HuH-7.5 (cell line): Measurements from ENCODE around the gene GAL3ST2.
"Not testable (repeated sequence)": the region's sequence is repeated elsewhere in the genome, so short reads cannot be mapped to it uniquely, and the experiment has no call there.

Experiments
- DNase-seq: peaks from one replicate; pipeline ENCODE4 v3.0.0; 2011; ENCODE audit warnings: low spot score

GAL3ST2 gene

DNA sequence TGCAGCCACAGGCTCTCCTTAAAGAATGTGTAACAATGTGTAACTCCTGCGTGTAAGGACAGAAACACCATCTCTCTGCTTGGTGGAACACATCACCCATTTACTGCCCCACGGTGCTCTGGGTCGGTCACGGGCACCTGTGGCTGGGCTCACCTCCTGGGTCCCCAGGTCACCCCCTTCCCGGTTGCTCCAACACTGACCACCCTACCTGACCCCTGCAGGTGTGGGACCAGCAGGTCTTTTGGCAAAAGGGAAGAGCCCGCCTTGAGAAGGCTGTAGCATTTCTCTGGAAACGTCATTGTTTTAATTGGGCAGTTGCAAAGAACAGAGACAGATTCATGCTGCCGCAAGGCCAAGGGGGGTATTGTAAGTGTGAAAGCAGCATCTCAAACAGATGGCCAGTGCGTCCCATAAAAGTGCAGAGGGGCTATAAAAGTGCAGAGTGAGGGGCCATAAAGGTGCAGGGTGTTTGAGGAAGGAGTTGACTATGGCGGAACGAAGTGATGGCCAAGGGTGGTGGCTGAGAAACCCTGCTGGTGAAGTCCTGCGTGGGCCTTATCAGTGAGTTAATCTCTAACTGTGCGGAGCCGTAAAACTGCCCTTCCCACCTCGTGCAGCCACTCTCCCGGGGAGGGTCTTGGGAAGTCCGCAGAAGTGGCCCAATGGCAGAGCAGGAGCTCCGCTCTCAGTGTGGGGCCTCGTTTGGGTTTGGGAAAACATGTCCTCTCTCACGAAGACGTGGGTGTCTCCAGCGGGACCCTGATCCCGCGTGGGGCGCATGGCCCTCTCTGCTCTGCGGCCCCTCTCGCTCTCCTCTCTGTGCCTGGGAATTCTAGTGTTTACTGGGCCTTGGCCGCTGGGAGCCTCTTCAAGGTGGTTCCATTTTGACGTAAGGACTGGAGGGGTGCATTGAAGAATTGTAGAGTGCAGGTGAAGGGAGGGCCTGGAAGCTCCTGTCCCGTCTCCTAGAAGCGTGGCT, 18.7 kb downstream of the GAL3ST2 start:
- DNase-seq, result no peak

DNA sequence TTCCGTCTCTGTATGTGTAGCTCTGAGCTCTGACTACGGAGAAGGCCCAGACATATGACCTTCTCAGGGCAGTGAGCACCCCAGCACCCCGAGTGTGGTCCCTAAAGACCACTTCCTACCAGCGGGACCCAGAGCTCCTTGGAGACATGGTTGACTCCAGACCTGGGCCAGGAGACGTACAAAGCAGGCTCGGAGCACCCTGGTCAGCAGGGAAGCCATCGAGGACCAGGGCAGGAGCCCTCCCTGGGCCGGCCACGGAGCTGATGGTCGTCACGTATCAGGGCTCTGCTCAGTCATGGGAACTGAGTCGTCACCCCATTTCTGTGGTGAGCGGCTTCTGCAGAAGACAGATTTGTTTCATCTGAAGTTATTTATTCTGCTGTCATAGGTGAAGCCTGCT, 19.6 kb downstream of the GAL3ST2 start:
- DNase-seq, result no peak

DNA sequence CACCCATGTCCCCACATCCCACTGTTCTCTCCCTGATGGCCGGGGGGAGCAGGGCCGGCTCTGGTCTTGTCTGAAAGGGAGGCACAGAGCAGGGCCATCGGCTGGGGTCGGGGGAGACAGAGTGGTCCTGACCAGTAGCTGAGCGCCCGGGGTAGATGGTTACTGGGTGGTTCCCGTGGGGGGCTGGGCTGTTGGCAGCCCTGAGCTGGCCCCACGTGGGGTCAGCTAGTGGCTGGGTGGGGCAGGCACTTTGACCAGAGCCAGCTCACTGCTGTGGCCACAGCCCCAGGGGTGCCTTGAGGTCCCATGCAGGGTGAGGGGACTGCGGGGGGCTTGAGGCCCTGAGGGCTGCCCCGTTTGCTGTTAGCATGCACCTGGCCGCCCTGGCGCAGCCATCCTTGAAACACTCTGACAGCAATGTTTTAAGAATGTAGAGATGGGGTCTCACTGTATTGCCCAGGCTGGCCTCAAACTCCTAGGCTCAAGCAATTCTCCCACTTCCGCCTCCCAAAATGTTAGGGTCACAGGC, 20.1 kb downstream of the GAL3ST2 start:
- DNase-seq, result no peak

DNA sequence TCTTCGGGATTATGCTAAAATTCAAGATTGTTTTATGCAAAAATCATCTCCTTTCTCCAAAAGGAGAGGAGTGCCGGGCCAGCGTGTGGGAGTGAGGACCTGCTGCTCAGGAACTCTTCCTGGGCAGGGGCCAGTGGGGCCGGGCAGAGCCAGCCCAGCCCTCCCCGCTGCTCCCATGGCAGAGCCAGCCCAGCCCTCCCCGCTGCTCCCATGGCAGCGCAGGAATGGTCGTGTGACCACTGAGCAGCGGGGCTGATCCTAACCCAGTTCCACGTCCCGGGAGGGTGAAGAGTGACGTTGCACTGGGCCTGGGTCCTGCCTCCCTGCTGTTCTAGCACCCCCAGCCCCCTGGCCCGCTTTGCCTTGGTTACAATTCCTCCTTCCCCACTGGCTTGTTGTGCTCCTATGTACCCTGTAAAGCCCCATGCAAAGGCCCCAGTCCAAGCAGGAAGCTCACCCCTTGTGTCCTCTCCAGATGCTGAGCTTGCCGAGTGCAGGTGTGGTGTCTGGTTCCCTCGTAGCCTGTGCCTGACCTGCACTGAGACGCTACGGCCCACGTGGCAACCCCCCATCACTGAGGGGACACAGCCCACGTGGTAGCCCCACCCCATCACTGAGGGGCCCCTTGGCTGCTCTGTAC, 20.9 kb downstream of the GAL3ST2 start:
- DNase-seq, result no peak

DNA sequence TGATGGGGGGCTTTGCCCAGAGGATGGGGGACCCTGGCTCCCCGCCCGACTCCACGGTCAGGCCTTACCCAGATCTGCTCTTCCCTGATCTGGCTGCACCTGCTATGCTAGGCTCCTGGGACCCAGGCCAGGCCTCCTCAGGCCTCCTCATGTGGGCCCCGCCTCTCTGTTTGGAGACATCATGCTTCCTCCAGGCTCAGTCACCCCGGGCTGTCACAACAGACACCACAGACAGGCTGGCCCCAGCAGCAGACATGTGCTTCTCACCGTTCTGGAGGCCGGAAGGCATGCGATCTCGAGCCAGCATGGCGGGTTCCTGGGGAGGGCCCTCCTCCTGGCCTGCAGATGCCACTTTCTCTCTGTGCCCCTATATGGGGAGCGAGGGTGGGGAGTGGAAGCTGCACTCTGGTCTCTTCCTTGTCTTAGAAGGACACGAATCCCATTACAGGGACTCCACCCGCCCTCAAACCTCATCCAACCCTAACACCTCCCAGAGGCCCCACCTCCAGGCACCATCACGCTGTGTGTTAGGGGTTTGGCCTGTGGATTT, 21.5 kb downstream of the GAL3ST2 start:
- no peak for DNase-seq

DNA sequence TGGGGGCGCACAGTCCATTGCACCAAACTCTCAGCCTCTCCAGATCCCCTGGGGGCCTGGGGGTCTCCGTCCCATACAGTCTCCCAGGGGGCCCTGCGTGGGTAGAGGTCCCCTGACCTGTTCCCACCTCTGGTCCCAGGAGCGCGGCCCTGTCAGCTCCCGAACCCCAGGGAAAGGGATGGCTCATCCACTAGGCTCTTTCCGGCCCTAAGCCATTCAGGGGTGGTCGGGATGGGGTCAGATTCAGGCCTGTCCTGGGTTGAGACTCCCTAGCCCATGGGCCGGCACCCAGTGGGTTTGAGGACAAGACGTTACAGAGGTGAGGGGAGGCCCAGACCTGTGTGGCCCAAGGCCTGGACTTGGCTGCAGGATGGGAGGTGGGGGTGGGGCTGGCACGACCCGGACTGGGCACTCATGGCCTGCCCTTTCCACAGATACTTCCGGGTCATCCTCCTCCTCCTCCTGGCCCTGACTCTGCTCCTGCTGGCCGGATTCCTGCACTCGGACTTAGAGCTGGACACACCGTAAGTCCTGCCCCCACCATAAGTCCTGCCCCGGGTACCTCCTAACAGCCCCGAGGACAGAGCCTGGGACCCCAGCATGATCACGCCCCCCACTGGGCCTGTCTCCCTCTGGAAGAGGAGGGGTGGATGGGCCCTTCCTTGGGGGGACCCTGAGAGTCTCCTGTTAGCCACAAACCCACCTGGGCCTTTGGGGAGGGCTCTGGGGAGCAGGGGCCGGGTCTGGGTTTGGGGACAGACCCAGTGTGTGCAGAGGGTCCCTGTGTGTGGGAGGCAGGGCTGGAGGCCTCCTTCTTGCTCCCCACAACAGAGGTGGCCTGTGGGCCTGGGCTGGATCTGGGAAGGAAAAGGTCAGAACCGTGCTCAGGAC, 22.3 kb downstream of the GAL3ST2 start:
- DNase-seq, result peak; percentile 3

DNA sequence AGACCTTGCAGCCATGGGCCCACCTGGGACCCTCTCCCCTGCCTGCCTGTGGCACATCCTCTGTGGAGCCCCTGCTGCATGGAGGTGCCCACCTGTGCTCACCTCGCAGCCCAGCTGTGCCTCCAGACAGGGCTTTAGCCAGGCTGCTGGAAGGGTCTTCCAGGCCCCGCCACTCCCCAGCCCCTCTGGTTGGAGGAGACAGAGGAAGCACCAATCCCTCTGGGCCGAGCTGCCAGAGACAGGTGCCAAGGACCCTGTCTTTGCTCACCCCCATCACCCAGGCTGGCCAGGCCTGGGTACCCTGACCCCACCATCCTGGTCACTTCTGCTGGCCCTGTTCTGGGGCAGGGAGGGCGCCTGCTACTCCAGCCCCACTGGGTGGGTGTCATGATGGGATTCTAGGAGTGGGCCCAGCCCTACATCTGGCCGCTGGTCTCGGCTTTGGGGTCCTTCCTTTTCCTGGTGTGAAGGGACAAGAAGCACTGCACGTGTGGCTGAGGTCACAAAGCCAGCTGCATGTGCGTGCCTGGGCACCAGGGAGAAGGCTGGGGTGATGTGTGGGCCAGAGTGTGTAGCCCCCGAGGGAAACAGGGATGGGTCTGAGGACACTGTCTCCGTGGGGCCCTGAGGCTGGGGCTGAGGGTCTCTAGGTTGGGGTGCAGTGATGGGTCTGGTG, 23.0 kb downstream of the GAL3ST2 start:
- peak; percentile 5 for DNase-seq

DNA sequence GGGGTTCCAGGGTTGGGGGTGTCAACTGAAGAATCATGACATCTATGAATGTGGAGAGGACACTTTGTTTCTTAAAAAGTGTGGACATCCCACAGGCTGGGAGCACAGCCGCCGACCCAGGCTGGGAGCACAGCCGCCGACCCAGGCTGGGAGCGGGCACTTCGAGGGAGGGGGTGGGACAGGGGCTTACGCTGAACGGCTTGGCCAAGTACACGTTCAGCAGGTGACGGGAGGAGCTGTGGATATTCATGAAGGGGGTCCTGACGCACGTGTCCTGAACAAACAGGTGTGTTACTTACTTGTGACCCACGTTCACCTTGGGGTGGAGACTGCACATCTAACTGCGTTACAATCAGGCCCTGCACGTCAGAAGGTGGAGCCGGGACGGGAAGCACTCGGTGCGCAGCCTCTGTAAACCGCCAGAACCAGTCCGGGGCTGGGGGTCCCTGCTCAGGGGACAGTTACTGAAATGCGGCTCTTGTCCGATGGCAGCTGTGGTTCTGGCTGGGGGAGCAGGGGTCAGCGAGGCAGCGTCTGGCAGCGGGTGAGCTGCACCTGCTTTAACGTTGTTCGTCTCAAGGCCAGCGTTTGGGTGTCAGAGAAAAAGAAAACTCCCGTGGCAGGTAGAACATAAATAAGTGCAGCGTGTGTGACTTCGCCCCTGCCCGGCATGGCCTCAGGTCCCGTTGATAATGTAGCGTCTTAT, 23.7 kb downstream of the GAL3ST2 start:
- not testable (repeated sequence) for DNase-seq

DNA sequence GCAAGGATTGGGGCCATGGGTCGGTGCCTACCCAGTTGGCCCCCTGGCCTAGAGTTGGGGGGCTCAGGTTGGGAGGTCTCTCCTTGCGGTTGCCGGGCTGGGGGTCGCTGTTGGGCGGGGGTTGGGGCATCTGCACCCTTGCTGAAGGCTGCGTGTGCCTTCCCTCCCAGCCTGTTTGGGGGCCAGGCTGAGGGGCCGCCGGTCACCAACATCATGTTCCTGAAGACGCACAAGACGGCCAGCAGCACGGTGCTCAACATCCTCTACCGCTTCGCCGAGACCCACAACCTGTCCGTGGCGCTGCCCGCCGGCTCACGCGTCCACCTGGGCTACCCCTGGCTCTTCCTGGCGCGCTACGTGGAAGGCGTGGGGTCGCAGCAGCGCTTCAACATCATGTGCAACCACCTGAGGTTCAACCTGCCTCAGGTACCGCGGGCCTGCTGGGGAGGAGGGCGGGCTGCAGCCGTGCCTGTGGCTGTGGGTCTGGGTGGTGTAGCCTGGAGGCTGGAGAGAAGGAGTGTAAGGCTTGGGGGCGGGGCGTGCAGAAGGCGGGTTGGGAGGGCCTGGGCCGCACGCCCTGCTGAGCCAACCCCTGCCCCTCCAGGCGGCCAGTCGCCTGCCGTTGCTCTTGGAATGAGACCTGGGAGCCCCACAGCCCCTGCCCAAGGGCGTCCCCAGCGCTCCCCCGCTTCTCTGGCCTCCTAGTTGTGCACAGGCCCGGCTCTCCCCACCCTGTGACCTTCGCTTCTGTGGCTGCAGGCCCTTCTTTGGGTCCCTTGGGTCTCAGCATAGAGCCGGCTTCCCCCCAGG, 25.2 kb downstream of the GAL3ST2 start:
- DNase-seq, result no peak

DNA sequence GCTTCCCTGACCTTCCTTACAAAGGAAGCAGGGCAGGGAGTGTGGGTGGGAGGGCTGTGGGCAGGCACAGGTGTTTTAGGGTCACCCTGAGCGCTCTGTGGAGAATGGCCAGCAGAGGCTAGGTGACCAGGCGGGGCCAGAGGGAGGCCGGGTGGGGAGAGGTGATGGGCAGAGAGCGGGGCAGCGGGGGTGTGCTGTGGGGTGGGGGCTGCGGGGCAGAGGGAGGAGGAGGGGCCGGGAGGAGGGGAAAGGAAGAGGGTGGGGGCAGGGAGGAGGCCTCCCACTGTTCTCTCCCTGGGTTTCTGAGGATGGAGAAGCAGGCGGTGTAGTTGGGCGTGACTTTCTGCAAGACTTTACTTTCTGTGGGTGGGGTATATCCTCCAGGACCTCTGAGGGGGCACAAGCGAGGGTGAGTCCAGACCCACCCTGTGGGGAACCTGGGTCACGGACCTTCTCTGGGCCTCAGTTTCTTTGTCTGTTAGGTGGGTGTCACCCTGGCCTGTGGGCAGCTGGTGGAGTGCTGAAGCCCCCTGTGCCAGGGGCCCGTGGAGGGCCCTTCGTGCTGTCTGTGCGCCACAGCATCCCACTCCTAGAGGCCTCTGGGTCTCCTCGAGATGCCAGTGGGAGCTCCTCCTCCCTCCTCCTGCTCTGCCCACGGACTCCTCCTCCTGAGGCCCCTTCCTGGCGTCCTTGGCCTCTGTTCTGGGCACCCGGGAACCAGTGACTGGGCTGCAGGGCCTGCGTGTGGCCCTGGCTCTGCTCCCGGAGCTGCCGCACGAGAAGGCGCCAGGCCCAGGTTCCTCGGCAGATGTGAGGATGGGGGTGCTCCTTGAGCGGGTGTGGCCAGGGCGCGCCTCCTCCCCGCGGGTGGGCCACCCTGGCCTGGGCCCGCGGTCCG, 26.0 kb downstream of the GAL3ST2 start:
- DNase-seq, result peak; percentile 6

DNA sequence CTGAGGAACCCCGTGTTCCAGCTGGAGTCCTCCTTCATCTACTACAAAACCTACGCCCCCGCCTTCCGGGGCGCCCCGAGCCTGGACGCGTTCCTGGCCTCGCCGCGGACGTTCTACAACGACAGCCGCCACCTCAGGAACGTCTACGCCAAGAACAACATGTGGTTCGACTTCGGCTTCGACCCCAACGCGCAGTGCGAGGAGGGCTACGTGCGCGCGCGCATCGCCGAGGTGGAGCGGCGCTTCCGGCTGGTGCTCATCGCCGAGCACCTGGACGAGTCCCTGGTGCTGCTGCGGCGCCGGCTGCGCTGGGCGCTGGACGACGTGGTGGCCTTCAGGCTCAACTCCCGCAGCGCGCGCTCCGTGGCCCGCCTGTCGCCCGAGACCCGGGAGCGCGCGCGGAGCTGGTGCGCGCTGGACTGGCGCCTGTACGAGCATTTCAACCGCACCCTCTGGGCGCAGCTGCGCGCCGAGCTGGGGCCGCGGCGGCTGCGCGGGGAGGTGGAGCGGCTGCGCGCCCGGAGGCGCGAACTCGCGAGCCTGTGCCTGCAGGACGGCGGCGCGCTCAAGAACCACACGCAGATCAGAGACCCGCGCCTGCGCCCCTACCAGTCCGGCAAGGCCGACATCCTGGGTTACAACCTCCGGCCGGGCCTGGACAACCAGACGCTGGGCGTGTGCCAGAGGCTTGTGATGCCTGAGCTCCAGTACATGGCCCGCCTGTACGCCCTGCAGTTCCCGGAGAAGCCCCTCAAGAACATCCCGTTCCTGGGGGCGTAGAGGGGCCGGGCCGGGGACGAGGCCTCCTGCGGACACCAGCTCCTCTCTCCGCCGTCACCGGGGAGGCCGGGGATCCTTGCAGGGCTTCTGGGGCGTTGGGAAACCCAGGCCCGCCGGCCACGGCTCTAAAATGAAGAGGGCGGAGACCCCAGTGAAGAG, 27.0 kb downstream of the GAL3ST2 start:
- peak; percentile 9 for DNase-seq

DNA sequence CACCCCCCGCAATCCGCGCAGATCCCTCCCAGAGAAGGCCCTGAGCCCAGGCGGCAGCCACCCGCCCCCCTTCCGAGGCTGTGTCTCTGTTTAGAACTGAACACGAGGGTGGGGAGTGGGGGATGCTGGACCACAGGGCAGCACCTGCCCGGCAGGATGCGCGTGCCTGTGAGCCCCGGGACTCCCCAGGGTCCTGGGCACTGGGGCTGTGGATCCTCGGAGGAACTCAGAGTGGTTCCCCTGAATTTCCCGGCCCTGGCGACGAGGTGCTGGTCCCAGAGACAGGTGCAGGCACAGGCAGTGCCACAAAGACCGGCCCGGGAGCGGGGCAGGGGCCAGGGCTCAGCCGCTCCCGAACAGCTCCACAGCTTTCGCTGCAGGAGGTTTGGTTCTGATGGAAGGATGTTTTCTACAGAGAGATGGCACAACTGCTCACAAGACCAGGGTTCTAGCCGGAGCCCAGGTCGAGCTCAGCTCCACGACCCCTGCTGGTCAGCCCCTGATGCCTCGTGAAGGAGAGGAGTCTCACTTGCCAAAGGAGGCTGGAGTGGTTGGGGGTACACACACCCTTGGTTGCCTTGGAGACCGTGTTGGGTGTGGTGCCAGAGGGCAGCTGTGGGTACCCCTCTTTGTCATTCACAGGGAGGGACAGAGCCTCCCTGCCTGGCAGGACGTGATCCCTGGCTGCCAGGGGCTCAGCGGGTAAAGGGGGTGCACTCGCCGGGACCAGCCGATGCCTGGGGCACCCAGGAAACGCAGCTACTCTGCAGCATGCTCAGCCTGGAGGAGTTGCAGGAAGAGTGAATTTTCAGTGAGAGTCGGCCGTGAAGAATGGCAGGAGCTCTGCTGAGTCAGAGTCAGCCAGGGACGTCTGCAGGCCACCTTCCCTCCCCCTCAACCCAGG, 28.0 kb downstream of the GAL3ST2 start:
- peak; percentile 24 for DNase-seq

DNA sequence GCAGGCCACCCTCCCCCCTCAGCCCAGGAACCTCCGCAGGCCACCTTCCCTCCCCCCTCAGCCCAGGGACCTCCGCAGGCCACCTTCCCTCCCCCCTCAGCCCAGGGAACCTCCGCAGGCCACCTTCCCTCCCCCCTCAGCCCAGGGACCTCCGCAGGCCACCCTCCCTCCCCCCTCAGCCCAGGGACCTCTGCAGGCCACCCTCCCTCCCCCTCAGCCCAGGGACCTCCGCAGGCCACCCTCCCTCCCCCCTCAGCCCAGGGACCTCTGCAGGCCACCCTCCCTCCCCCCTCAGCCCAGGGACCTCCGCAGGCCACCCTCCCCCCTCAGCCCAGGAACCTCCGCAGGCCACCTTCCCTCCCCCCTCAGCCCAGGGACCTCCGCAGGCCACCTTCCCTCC, 29.6 kb downstream of the GAL3ST2 start:
- not testable (repeated sequence) for DNase-seq

DNA sequence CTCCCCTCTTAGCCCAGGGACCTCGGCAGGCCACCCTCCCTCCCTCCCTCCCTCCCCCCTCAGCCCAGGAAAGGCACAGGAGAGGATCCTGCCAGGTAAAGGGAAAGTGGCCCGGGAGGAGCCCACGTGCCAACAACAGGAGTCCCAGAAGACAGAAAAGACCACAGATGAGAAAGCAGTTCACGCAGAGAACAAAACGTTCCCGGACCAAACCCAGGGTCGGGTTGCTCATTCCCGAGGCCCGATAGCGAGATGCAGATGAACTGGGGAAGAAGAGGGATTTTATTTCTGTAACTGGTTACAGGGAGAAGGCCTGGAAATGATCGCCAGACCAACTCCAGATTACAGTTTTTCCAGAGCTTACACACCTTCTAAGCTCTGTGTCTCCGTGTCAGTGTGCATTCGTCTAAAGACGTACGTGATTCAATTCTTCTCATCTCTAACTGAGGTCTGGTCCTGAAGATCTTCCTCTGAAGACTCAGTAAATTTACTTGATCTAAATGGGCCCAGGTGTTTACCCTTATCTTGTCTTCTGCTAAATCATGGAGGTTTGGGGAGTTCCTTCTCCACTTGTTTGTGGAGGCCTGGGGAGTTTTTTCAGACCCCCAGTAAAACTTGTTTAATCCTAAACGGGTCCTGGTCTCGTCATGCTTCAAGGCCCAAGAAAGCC, 31.6 kb downstream of the GAL3ST2 start:
- DNase-seq, result peak; percentile 15

DNA sequence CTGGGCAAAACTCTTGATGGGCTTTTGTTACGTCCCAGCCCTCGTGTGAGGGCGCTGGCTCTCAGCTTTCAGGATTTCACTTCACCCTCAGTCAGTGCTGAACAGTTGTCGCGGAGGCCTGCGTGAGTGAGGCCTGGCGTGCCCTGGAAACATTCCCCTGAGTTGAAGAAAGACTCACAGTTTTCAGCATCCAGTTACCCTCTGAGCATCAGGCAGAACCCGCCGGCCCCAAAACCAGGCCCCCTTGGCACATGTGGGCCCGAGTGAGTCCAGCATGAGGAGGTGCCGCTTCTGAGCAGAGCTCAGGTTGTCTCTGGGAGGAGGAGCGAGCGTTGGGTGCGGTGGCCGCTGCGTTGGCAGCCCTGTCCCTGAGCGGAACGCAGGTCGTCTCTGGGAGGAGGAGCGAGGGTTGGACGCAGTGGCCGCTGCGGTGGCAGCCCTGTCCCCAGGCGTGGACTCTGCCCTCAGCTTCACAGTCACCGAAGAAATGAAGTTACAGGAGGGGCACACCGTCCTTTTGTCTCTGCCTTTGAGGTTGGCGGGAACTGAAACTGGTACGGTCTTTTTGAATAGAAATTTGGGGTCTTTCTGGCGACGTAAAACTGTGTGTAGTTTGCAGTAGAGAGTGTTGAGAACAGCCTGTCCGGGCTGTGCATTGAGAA, 32.2 kb downstream of the GAL3ST2 start, which contains the start of gene NEU4:
Gene NEU4, plus strand, starts transcription at position 473 of the 662 bp plus-strand sequence. CDS start 5,292 bp downstream, outside the sequence.
- DNase-seq, result peak; percentile 84
